Stimulated activated CD8-positive, alpha-beta memory T cell treated with anti-CD3 and anti-CD28 coated beads, Interleukin-7, amount 100 ng/mL, for 24 hours (primary cell): Measurements from ENCODE around the gene FAM174C.

Experiments
- DNase-seq: peaks from one replicate; pipeline ENCODE4 v3.0.0-alpha.2; 2020; ENCODE audit warnings: low read depth

FAM174C gene

DNA sequence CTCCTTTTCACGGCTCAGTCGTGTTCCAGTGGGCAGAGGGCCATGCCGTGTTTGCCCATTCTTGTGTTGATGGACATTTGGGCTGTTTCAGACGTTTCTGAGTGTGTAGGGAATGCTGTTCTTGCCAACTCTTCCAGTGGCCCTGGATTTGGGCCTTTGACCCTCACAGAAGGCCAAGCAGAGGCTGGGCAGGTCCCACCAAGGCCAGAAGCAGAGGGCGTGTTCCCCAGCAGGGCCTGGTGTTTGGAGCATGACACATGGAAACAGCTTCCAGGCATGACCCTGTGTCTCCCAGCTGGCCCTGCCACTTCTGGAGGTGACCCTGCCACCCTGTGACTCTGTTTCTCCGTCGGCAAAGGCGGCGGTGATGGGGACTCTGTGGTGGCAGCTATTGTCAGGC lies 46.2 kb downstream of the FAM174C start:
- no peak for DNase-seq

DNA sequence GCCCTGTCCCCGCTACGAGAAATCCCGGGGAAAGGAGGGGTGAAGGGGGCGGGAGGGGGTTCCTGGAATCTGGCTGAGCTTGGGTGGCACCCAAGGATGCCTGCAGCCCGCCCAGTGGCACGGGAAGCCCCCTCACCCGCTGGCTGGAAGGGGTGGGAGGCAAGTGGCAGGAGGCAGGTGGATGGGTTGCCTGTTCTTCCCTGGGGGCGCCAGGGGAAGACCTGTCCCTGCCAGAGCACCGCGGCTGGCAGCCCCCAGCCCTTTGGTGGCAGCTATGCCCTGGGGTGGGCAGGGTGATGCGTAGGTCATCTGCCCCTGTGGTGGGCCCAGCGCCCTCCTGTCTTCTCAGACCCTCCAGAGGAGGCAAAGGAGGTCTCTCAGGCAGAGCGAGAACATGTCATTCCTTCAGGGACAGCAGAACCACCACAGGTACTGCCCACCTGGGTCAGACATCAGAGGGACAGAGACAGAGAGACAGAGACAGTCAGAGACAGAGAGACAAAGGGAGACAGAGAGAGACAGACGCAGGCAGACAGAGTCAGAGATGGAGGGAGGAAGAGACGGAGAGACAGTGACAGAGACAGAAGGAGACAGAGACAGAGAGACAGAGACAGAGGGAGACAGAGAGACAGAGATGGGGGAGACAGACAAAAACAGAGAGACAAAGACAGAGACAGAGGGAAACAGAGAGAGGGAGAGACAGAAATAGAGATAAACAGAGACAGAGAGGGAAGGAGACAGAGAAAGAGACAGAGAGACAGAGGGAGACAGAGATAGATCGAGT lies 47.1 kb downstream of the FAM174C start:
- DNase-seq, result no peak

DNA sequence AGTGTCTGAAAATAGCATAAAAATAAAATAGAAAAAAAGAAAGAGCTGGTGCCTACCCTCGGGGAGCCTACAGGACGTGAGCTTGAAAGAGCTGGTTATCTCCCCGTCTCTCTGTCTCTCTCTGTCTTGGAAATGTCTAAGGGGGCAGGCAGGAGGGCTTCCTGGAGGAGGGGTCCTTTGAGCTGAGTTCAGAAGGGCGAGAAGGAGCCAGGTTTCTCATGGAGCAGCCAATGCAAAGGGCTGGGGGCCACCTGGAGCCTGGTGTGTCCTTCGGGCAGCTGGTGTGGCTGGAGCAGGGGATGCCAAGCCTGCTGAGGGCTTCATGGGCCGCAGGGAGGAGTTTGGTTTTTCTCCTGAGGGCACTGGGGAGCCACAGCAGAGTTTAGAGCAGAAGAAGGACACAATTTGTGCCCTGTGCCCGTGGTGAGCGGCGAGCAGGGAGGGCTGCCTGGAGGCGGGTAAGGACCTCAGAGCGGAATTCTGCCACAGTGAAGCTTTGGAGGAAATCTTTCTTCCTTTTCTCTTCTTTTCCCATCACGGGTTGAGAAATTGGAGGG lies 49.0 kb downstream of the FAM174C start:
- DNase-seq, result no peak

DNA sequence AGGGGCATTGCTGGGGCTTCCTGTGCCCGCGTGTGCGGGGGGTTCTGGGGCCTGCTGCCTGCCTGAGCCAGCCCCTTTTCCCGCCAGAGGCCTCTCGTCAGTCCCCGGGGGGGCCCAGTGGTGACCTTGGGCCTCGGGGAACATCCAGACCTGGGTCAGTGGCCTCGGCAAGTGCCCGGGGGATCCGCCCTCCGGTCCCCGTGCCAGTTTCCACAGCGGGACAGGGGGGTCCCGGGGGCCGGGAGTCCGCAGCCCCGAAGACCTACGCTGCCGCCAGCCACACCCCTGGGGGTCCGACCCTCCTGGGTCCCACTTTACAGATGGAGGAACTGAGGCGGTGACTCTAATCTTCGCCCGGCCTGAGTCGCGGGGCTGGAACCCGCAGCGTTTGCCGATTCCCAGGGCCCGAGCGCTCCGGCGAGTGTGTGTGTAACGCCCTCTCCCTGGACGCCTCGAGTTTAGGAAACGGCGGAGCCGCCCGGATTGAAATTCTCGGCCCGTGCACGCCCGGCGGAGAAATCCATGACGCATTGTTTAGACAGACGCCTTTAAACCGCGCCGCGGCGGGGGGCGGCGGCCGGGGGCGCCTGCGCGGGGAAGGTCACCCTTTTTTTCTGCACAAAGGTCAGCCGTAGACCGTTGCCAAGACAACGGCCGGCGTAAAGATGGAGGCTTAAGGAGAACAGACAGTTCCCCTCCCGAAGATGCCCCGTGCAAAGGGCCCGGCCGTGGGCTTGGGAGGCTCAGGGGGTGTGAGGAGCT lies 49.7 kb downstream of the FAM174C start:
- DNase-seq, result no peak

DNA sequence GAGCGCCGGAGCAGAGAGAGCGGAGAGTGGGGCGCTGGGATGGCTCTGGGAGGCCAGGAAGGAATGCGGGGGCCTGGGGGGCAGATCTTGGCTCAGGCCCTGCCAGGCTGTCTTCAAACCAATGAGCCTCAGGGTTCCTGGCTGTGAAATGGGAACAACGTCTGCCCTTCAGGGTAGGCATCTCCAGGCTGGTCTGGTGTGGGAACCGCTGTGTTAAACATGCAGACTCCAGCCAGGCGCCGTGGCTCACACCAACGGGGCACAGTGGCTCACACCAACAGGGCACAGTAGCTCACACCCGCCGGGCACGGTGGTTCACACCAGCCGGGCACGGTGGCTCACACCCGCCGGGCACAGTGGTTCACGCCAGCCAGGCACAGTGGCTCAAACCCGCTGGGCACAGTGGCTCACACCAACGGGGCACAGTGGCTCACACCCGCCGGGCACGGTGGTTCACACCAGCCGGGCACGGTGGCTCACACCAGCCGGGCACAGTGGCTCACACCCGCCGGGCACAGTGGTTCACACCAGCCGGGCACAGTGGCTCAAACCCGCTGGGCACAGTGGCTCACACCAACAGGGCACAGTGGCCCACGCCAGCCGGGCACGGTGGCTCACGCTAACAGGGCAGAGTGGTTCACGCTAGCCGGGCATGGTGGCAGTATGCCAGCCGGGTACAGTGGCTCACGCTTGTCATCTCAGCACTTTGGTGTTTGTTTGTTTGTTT lies 50.4 kb downstream of the FAM174C start:
- DNase-seq, result no peak

DNA sequence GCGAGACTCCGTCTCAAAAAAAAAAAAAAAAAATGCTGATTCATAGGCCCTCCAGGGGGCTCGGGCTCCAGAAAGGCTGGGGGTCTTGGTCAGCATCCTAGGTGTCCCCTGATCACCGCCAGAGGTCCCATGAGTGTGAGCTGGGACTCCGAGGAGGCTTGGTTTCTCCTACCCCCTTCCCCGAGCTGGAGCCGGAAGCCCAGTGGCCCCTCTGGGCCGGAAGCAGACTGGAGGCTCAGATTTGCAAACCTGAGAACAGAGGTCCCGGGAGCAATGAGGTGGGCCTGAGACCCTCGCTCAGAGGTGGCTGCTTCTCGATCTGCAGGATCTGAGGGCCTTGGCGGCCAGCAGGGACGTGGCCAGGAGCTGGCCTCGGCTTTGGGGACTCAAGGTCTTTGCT lies 51.8 kb downstream of the FAM174C start:
- no peak for DNase-seq
